Measurements from ENCODE around the gene ADAM15.

Gene ADAM15

DNA sequence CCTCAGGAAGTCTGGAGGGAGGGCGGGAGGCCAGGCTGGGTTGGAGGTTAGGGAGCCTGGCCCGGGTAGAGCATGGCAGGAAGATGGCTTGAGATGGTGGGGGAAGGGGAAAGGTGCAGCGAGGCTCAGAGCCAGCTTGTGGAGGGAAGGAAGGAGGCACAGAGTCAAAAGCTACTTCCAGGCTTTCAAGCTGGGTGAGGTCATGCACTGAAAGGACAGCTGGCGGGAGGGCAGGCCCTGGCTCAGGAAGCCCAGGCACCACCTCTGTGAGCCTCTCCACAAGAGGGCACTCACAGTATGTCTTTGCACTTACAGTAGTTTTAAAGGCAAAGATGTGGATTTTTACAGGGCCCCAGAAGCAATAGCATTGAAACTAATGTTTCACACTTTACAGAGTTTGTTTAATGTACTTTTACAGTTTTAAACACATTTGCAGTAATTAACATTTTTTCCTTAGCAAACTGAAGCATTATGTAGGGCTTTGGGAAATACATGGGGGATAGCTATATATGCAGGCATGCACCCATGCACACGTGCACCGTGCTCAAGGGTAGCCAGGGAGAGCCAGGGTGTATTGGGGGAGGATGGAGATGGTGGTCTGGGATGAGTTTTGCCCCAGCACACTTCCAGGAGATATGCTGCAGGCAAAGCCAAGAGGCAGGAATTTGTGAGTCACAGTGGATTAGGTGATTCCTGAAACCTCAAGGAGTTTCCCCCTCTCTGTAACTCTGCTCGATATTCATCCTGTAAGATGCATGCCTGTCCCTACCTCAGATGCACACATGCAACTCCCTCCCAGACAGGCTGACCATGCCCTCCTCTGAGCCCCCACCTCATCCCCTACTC, 6.1 kb upstream of the ADAM15 start:
- DNase-seq = peak in 8 of 10 donors; percentile 55 to 96 (median 70)
- intact Hi-C loops (cut with DNase I) = loop anchor here (5.0 kb wide), 1 partner anchor 38 kb away; no protein-coding TSS in a partner anchor

- intact Hi-C loops (cut with DNase I) = no loop called here
- no peak for DNase-seq
Observed at GRCh38 chr1:155048449-155049334, 2.4 kb upstream of the ADAM15 start.

DNA sequence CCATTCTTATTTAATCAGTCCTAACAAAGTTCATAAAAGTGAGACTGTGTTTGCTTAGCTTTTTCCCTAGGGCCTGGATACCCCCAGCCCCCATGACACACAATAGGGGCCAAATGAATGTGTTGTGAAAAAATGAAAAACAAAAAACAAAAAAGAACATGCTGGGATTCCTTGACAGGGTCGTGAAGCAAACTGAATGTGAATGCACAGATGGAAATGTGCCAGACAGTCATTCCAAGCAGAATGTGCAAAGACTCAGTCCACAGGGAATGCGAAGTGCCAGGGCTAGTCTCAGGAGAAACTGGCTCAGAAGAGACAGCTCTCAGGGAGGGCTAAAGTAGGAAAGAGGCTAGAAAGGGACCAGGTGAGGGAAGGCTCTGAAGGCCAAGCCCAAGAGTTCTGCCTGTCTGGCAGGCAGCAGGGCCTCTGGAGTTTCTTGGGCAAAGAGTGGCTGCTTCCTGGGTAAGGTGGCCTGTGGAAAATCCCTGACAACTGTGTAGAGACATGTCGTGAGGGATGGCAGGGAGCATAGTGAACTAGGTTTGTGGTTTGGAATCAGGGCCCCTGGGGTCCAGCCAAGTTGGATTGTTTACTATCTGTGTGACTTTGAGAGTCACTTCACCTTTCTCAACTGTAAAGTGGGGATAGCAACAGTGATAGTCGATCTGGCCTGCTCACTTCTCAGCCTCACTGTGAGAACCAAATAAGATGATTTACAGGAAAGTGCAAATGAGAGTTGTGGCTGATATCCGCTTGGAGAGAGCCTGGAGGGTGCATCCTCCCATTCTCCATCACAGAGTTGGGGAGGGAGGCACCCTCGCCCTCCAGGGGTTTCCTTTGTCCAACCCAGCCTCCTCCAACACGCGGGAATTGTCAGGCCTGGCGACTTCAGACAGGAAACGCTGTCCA, 1.2 kb upstream of the ADAM15 start:
- DNase-seq = no peak
- intact Hi-C loops (cut with DNase I) = loop anchor here (2.0 kb wide), 1 partner anchor 35 kb away; no protein-coding TSS in a partner anchor

DNA sequence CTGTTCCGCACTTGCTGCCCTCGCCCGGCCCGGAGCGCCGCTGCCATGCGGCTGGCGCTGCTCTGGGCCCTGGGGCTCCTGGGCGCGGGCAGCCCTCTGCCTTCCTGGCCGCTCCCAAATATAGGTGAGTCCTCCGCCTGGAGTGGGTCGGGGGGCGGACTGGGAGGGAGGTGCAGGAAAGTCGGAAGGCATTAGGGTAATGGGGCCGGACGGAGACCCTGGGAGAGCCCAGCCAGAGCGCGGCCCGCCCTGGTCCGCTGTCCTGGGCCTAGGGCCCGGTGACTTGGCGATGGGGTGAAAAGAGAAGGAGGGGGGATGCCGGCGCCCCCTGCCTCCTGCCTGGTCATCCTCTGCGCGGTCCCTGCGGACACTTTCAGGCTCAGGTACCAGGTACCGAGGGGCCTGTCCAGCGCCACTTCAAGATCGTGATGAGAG, 243 bp downstream of the ADAM15 start:
- no peak for DNase-seq

DNA sequence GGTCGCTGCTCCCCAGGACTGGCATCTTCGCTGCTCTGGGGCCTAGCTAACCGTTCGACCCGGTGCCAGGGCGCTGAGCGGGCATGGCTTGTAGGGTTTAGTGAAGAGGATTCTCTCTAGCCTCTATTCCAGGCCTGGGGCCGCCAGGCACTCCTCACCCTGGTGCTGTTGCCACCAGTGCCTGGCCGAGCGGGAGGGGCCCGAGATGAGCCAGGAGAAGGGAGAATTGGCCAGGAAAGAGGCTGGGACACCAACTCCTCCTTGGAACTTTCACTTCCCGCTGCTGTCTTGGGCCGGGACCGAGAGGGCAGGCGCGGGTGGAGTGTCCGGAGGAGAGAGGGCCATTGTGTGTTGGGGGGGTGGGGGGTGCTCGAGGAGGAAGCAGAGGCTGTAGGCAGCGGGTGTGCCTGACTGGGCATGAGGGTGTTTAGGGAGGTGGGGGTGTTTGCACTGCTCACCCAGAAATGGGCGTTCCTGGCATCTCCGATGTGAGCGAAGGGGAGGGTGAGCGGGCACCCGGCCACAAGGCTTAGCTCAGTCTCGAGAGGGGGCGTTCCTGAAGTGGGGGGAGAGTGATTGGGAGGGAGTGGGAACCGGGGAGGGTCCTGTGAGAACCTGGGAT, 772 bp downstream of the ADAM15 start:
- intact Hi-C loops (cut with DNase I) = loop anchor here (2.0 kb wide), 1 partner anchor 33 kb away; no protein-coding TSS in a partner anchor
- peak in 5 of 10 donors; percentile 35 to 44 (median 40) for DNase-seq

More for the DNA sequence above, 243 bp downstream of the ADAM15 start:
- intact Hi-C loops (cut with DNase I) = loop anchor here (2.0 kb wide), 1 partner anchor 33 kb away; no protein-coding TSS in a partner anchor

DNA sequence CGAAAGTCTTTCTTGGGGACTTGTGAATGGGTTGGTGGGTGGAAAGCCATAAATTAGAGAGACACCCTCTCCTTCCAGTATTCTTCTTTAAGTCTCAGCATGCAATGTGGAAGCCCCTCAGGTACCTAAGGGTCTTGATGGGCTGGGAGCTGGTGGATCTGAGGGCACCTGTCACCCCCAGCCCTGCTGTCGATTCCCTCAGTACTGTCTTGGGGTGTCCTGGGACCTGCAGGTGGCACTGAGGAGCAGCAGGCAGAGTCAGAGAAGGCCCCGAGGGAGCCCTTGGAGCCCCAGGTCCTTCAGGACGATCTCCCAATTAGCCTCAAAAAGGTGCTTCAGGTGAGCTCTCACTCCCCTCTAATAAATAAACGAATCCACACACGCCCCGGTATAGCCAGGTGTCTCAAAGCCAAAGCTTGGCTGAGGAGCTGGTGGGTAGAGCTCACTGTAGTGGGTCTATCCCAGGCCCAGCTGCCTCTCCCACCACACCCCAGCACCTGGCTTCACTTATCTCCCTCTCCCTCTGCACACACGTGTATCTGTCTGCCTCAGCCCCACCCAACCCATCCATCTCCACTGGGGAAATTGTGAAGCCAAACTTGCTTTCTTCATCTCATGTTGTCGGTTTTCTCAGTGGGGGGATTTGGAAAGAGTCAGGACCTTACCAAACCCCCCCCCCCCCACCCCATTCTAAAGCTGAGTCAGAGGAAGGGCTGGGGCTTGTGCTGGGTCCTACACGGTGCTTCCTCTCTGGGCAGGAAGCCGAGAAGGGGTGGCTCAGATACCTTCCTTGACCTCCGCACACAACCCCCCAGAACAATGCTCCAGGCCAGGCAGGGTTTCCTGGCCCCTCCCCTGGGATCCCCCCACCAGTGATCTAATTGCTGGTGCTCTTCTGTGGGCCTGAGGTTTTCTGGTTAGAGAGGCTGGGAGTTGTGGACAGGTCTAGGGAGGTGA, 1.6 kb downstream of the ADAM15 start:
- intact Hi-C loops (cut with DNase I) = no loop called here
- no peak for DNase-seq

- intact Hi-C loops (cut with DNase I) = no loop called here
- peak in 1 of 10 donors; percentile 50 for DNase-seq
Observed at GRCh38 chr1:155053531-155054105, 2.5 kb downstream of the ADAM15 start.

GRCh38 chr1:155057104-155057503, 6.0 kb downstream of the ADAM15 start:
- intact Hi-C loops (cut with DNase I) = no loop called here
- peak in 1 of 10 donors; percentile 54 for DNase-seq

DNA sequence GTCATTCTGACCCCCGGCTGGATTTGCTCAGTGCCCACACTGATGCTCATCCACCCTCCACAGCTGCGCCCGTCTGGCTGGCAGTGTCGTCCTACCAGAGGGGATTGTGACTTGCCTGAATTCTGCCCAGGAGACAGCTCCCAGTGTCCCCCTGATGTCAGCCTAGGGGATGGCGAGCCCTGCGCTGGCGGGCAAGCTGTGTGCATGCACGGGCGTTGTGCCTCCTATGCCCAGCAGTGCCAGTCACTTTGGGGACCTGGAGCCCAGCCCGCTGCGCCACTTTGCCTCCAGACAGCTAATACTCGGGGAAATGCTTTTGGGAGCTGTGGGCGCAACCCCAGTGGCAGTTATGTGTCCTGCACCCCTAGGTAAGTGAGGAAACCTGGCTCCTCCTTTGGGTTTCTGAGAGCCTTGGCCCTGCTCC, 6.7 kb downstream of the ADAM15 start:
- peak in 1 of 10 donors; percentile 82 for DNase-seq
- intact Hi-C loops (cut with DNase I) = no loop called here

DNA sequence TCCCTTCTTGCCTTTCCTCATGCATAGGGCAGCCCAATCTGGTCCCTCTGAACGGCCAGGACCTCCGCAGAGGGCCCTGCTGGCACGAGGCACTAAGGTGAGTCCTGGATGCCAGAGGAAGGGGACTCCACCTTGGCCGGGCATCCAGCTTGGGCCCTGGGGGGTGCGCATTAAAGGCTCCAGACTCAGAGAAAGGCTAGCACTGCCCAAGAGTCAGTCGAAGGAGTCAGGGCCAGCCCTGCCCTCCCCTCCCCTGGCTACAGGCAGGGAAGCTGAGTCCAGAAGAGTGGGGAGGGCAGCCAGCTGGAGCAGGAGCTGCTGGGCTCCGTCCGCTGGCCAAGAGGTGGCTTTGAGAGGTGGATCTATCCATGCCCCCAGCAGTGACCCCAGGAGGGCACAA, 9.6 kb downstream of the ADAM15 start:
- peak in 1 of 10 donors; percentile 73 for DNase-seq
- intact Hi-C loops (cut with DNase I) = loop anchor here (5.0 to 10.0 kb wide), 3 partner anchors 393 to 506 kb away; partner anchors contain the start of genes ADAR and UBE2Q1

DNA sequence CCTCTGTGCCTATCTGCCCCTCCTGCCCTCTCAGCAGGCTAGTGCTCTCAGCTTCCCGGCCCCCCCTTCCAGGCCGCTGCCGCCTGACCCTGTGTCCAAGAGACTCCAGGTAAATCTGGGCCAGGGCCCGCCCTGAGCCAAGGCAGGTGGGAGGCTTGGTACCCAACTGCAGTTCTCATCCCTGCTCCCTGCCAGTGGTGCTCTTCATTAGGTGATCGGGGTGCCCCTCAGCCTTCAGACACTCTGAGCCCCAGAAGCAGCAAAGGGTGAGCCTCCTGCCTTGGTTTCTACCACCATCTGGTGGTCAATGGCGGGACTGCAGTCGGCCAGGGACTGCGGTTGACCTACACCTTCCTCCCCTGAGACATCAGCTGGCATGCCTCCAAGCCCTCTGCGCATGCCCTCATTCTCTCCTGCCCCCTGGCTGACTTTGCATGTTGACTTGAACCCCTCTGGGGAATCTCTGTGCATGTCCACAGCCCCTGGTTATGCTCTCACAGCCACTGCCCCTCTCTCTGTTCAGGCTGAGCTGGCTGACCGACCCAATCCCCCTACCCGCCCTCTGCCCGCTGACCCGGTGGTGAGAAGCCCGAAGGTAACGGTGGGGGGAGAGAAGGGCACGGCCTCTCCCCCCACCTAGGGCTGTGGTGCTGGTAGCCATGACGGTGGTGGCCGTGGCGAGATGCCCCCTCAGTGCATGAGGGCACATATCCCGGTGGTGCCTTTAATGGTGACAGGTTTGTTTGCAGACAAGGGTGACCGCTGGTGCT, 10.4 kb downstream of the ADAM15 start:
- intact Hi-C loops (cut with DNase I) = loop anchor here (2.0 to 10.0 kb wide), 4 partner anchors 23 to 507 kb away; partner anchors contain the start of genes ADAR and UBE2Q1
- peak in 9 of 10 donors; percentile 71 to 96 (median 85) for DNase-seq

GRCh38 chr1:155062151-155062686, 11.1 kb downstream of the ADAM15 start:
- intact Hi-C loops (cut with DNase I) = loop anchor here (2.0 to 10.0 kb wide), 4 partner anchors 23 to 507 kb away; partner anchors contain the start of genes ADAR and UBE2Q1
- DNase-seq = peak in 1 of 10 donors; percentile 57

- intact Hi-C loops (cut with DNase I) = loop anchor here (2.0 to 10.0 kb wide), 4 partner anchors 22 to 508 kb away; partner anchors contain the start of genes ADAR and UBE2Q1
- peak in 4 of 10 donors; percentile 15 to 90 (median 64) for DNase-seq
Observed at GRCh38 chr1:155062702-155063411, 11.7 kb downstream of the ADAM15 start.

- intact Hi-C loops (cut with DNase I) = loop anchor here (2.0 to 10.0 kb wide), 4 partner anchors 21 to 509 kb away; partner anchors contain the start of genes ADAR and UBE2Q1
- peak in 7 of 10 donors; percentile 53 to 93 (median 67) for DNase-seq
Observed at GRCh38 chr1:155063550-155064110, 12.5 kb downstream of the ADAM15 start, which contains the start of gene EFNA4. Gene EFNA4 (plus strand): TSS chr1:155063740. CDS start chr1:155063824, 84 bp downstream.

All from posterior cingulate gyrus (tissue), 11 donors.